ENCODE data around the gene TBC1D8. TPM values are rescaled to one million over a fixed set of nuclear protein-coding genes. Genes with fewer than 3 reads are reported as not detected.

Gene TBC1D8
- total and polyA plus RNA-seq, 9 of the 15 experiments (the other 6 are each of a cell fraction or from before 2014, with no cell fraction given), result 0.36 to 1.3 (median 0.82) TPM

- TF ChIP-seq CHD7 (IDR thresholded peaks at IDR 0.05; ENCODE audit: low read depth, low read length), result no peak
- TF ChIP-seq ZNF592 (IDR thresholded peaks at IDR 0.05), result peak; percentile 72
- no peak for TF ChIP-seq ZNF165 (CRISPR knock-in tag; IDR thresholded peaks at IDR 0.05; ENCODE audit: borderline replicate concordance)
- no peak for TF ChIP-seq ZFP91 (CRISPR knock-in tag; IDR thresholded peaks at IDR 0.05)
- no peak for TF ChIP-seq BRD4 (IDR thresholded peaks at IDR 0.05)
- no peak for TF ChIP-seq ZKSCAN8 (CRISPR knock-in tag; IDR thresholded peaks at IDR 0.05)
- TF ChIP-seq ZNF445 (CRISPR knock-in tag; IDR thresholded peaks at IDR 0.05; ENCODE audit: low read depth), result no peak
- TF ChIP-seq C11orf30 (IDR thresholded peaks at IDR 0.05; ENCODE audit: low read depth), result peak; percentile 98
- TF ChIP-seq JUN (IDR thresholded peaks at IDR 0.05; ENCODE audit: borderline replicate concordance, low read depth, low read length), result no peak
- TF ChIP-seq JUN (CRISPR knock-in tag; IDR thresholded peaks at IDR 0.05; ENCODE audit: borderline replicate concordance), result no peak
- TF ChIP-seq TRIM24 (IDR thresholded peaks at IDR 0.05), result peak; percentile 7 to 56; a peak in 1 of 4 replicates
Measured at GRCh38 chr2:101199251-101199791, 48.1 kb upstream of the TBC1D8 start (continued).

Data from K562 (cell line).